LNCAP (cell line): ENCODE measurements around the gene MUC15.

Source experiments
- TF ChIP-seq, protein P1 (sequence below): fragments of 450-650 bp; IDR thresholded peaks from 2 replicates; pipeline ENCODE4 v1.5.1; 2017; ENCODE audit warnings: mild to moderate bottlenecking

MUC15 gene

DNA sequence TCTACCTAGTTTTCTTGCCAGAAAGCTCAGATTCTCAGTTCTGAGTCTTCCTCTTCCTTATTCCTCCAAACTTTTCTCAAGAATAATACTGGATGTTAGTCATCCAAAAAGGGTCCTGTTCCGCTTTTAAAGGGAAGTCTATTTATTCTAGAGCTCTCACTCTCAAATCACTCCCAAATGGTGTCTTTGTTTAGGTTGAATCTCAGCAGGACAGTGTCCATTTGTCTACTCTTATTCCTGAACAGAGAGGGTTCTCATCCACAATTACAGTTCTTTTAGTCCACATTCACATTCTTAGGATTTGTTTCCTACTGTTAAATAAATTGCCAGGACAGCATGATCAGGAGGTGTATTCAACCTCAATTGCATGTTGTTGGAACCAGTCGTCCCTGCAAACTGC lies 61.3 kb downstream of the MUC15 start:
- TF ChIP-seq, protein P1, sequence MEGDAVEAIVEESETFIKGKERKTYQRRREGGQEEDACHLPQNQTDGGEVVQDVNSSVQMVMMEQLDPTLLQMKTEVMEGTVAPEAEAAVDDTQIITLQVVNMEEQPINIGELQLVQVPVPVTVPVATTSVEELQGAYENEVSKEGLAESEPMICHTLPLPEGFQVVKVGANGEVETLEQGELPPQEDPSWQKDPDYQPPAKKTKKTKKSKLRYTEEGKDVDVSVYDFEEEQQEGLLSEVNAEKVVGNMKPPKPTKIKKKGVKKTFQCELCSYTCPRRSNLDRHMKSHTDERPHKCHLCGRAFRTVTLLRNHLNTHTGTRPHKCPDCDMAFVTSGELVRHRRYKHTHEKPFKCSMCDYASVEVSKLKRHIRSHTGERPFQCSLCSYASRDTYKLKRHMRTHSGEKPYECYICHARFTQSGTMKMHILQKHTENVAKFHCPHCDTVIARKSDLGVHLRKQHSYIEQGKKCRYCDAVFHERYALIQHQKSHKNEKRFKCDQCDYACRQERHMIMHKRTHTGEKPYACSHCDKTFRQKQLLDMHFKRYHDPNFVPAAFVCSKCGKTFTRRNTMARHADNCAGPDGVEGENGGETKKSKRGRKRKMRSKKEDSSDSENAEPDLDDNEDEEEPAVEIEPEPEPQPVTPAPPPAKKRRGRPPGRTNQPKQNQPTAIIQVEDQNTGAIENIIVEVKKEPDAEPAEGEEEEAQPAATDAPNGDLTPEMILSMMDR = no peak

DNA sequence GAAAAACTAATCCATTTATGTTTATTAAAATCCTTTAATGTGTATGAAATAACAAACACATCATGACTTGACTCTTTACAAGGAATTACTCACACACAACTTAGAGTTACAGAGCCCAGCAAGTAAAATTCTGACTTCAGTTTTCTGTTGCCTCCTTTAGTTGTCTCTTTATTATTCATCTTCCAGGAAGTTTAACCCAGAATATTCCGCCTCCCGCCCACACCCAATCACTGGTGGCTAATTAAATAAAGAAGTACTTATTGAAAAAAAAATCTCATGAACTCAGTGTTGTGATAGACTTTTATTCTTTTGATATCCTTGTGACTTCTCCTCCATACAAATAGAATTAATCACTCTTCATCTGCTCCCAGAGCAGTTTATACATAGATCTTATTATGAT lies 61.9 kb downstream of the MUC15 start:
- TF ChIP-seq, protein P1 = no peak
